Stimulated activated CD8-positive, alpha-beta memory T cell treated with anti-CD3 and anti-CD28 coated beads, Interleukin-15, amount 100 ng/mL, for 48 hours (primary cell): ENCODE data around the gene TMC5.

Experiments used
- DNase-seq, 2 donors: peaks; one replicate each; pipeline ENCODE4 v3.0.0-alpha.2; 2020; ENCODE audit warnings: low read depth in 2 of 2

Gene TMC5

GRCh38 chr16:19460397-19460796 lies 42.7 kb downstream of the TMC5 start:
- DNase-seq, result no peak

GRCh38 chr16:19463468-19464315 lies 46.0 kb downstream of the TMC5 start:
- DNase-seq, result no peak

- no peak for DNase-seq
Observed at GRCh38 chr16:19468300-19468699, 50.6 kb downstream of the TMC5 start.

- DNase-seq, result no peak
Observed at GRCh38 chr16:19472482-19472881, 54.8 kb downstream of the TMC5 start.

- no peak for DNase-seq
Observed at GRCh38 chr16:19474617-19475016, 56.9 kb downstream of the TMC5 start.

- no peak for DNase-seq
Observed at GRCh38 chr16:19478505-19478904, 60.8 kb downstream of the TMC5 start.

GRCh38 chr16:19479302-19479721 lies 61.6 kb downstream of the TMC5 start:
- DNase-seq, result no peak

GRCh38 chr16:19481296-19481695 lies 63.6 kb downstream of the TMC5 start:
- DNase-seq, result no peak

GRCh38 chr16:19481769-19482168 lies 64.1 kb downstream of the TMC5 start:
- DNase-seq, result no peak

- DNase-seq, result no peak
Observed at GRCh38 chr16:19482291-19482690, 64.6 kb downstream of the TMC5 start.

GRCh38 chr16:19484096-19484495 lies 66.4 kb downstream of the TMC5 start:
- no peak for DNase-seq

GRCh38 chr16:19485611-19486010 lies 67.9 kb downstream of the TMC5 start:
- DNase-seq, result no peak

- DNase-seq, result no peak
Observed at GRCh38 chr16:19486051-19486450, 68.4 kb downstream of the TMC5 start.

- DNase-seq, result no peak
Observed at GRCh38 chr16:19486750-19487325, 69.2 kb downstream of the TMC5 start.

GRCh38 chr16:19488213-19488640 lies 70.5 kb downstream of the TMC5 start:
- DNase-seq, result no peak

- DNase-seq, result no peak
Observed at GRCh38 chr16:19490619-19491018, 72.9 kb downstream of the TMC5 start.

GRCh38 chr16:19497176-19497575 lies 79.5 kb downstream of the TMC5 start:
- no peak for DNase-seq

- no peak for DNase-seq
Observed at GRCh38 chr16:19499006-19499405, 81.3 kb downstream of the TMC5 start.

GRCh38 chr16:19499481-19499880 lies 81.8 kb downstream of the TMC5 start:
- DNase-seq, result no peak

GRCh38 chr16:19502395-19503131 lies 84.9 kb downstream of the TMC5 start:
- peak; percentile 19 to 27 for DNase-seq

- no peak for DNase-seq
Observed at GRCh38 chr16:19503461-19504075, 85.9 kb downstream of the TMC5 start.

- DNase-seq, result no peak
Observed at GRCh38 chr16:19505600-19506303, 88.1 kb downstream of the TMC5 start.
